T-helper 2 cell (primary cell): Measurements from ENCODE around the gene ELMO3.

Source experiments
- DNase-seq, 5 experiments: peaks; one replicate each; pipeline versions ENCODE4 v3.0.0 to v3.0.0-alpha.2; 2012 to 2022
- total RNA-seq, 2 donors: gene quantifications; one replicate each; lab custom pipeline; 2026; lab: John Stamatoyannopoulos, UW

The ELMO3 gene, protein sequence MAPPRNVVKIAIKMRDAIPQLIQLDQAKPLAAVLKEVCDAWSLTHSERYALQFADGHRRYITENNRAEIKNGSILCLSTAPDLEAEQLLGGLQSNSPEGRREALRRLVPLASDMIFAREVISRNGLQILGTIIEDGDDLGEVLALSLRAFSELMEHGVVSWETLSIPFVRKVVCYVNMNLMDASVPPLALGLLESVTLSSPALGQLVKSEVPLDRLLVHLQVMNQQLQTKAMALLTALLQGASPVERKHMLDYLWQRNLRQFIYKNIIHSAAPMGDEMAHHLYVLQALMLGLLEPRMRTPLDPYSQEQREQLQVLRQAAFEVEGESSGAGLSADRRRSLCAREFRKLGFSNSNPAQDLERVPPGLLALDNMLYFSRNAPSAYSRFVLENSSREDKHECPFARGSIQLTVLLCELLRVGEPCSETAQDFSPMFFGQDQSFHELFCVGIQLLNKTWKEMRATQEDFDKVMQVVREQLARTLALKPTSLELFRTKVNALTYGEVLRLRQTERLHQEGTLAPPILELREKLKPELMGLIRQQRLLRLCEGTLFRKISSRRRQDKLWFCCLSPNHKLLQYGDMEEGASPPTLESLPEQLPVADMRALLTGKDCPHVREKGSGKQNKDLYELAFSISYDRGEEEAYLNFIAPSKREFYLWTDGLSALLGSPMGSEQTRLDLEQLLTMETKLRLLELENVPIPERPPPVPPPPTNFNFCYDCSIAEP
- total RNA-seq, result 4.1 to 4.4 reads per million in 2 donors

DNA sequence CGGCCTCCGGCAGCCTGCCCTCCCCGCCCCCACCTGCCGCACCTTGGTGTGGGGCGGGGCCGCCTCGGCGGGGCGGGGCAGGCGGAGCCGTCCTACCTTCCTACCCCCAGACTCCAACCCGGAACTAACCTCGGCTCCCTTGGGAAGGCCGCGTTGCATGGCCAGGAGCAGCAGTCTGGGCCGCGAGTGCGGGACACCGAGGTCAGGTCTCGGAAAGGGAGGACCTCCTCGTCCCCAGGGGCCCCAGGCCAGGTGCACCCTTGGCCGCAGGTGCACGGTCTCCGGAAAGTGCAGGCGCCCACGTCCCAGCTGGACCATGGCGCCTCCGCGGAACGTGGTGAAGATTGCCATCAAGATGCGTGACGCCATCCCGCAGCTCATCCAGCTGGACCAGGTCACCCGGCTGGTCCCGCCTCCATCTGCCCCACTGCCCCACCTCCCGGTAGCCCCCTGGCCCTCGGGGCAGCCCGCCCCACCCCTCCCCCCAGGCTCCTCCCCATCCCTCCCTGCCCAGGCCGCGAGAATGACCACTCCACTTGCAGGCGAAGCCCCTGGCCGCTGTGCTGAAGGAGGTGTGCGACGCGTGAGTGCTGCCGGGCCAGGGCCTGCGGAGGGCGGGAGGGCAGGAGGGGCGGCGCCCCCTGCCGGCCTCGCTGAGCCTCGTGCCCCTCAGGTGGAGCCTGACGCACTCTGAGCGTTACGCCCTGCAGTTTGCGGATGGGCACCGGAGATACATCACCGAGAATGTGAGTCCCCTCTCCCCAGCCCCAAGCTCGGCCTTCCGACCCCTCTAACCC, at the start of gene ELMO3:
TSS of gene ELMO3 (plus strand) at position 121 of the 797 bp plus-strand sequence. CDS start at position 317, 196 bp downstream.
- DNase-seq, result no peak

DNA sequence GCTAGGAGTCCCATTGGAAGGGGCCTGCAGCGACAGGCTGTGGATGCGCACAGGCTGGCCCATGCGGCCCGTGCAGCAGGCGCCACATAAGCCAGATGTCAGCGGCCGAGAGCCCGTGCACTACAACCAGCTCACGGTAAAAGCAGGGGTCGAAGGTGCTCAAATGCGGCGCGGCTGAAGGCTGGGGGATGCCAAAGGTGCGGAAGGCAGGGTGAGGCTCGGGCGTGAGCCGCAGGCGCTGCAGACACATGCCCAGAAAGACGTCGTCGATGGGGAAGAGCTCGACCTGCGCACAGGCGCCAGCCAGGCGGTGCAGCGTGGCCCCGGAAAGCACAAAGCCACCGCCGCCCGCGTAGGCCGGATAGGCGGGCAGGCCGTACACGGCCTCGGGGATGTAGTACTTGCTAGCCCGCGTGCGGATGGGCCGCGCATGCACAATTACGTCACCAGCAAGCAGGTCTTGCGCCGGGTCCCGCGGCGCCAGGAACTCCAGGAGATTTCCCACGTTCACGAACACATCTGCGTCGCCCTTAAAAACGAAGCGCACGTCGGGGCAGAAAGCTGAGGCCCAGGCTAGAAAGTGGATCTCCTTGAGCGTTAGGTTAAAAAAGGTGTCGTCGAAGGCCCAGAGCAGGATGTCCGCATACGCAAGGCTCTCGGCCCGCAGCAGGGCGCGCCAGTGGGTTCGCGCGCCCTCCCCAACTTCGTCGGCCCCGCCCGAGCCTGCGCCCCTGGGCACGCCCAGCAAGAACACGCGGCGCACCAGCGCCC, 49.5 kb upstream of the ELMO3 start:
- DNase-seq, result no peak

DNA sequence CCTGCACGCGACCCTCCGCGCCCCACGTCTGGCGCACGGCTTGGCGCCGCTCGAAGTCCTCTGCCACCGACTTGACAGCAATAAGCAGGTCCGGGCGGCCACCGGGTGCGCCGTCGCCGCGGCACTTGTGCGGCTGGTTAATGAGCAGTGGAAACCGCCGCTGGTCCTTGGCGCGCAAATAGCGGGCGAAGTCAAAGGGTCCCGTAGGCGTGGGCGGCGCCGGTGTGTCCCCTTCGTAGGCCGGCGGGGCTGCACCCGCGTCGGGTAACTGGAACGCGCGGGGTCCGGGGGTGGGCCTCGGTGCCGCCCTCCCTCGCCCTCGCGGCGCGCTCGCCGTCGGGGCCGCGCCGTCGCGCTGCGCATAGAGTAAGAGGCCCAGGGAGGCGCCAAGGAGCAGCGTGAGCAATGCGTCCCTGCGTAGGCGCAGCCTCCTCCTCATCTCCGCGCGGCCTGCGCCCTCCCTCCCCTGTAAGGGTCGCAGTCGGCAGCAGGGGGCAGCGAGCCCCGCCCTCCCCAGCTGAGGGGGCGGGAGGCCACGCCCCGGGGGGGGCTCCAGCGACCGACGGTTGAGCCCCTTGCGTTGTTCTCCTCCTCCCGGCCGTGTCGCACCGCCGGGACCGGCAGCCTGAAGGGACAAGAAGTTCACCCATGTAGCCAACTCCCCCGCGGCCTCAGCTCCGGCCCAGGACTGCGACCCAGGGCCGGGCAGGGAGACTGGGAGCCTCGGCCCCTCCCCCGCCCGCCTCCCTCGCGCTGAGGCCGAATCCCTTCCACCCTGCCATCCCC, 48.7 kb upstream of the ELMO3 start:
- DNase-seq, result peak in 1 of 5 experiments; percentile 84

DNA sequence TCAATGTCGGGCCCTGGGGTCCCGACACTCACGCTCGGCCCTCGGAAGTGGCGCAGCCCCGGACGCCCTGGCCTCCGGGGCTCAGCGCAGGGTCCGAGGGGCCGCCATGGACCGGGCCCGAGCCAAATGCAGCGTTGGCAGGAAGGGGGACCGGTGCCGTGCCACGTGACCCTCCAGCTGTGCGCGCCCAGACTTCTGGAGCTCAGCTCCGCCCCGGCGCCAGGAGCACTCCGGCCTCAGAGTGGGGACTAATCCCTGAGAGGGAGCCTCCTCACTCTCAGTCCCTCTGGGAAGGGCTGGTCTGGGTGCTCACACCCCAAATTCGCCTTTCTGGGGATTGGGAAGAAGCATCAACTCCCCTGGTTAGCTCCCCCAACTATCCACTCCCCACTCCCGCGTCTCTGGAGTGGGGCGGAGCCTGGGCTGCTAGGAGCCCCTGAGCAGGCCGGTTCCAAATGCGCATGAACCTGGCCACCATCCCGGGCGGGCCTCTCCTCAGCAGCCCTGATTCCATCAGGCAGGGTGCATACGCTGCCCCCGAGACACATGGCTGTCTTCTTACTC, 48.0 kb upstream of the ELMO3 start, which contains the start of gene B3GNT9:
TSS of gene B3GNT9 (minus strand) at position 166 of the 564 bp plus-strand sequence. CDS start 513 bp downstream, outside the sequence.
- peak in 1 of 5 experiments; percentile 67 for DNase-seq

DNA sequence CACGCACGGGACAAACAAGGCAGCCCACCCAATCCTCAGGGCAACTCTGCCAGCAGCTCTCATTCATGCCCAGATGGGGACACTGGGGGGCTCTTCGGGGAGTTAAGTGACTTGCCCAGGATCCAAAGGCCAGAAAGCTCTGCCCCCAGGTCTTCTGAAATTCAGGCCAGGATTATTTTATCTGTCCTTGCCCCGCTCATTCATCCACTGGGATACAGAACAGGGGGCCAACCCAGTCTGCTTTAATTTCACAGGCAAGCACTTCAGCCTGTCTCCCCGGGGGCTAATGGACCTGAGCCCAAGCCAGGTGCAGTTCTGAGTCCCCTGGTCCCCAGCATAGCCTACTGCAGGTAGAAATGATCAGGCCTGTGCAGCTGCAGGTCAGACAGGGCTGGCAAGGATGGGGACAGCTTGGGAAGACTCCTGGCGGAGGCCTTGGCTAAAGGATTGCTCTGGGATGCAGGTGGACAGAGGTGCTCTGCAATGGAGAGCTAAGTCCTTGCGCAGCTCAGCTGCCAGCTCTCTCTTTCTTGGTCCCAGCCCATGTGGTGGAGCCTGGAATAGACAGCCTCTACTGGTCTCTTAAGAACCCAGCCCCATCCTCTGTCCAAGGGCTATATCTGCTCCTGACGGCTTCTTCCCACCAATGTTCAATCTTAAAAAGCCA, 47.4 kb upstream of the ELMO3 start:
- DNase-seq, result no peak

DNA sequence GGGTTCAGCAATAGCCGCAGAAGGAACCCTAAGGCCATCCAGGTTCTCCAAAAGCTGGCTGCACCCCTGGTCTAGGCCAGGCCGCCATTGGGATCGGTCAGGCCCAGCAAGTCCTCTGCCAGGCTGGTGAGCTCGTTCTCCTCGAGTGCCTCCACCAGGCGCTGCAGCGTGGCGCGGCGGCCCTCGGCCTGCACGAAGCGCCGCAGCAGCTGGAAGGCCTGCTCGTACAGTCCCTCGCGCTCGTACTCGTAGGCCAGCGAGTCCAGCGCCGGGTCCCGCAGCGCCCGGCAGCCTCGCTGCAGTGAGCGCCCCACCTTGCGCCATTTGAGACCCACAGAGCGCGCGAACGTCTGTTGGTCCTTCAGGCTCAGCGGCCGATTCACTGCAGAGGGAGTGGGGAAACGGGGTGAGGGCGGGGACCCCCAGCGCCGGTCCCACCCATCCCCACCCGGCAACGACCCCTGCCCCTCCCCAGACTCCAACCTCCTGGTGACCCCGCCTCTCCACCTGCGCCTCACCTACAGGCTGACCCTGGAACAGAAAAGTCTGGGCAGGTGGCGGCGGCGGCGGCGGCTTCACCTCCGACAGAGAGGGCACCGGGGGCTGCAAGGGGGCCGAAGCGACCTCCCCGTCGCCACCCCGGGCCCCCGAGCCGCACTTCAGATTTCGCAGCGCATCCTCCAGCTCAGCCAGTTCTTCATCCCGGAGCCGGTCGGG, 44.2 kb upstream of the ELMO3 start:
- no peak for DNase-seq

DNA sequence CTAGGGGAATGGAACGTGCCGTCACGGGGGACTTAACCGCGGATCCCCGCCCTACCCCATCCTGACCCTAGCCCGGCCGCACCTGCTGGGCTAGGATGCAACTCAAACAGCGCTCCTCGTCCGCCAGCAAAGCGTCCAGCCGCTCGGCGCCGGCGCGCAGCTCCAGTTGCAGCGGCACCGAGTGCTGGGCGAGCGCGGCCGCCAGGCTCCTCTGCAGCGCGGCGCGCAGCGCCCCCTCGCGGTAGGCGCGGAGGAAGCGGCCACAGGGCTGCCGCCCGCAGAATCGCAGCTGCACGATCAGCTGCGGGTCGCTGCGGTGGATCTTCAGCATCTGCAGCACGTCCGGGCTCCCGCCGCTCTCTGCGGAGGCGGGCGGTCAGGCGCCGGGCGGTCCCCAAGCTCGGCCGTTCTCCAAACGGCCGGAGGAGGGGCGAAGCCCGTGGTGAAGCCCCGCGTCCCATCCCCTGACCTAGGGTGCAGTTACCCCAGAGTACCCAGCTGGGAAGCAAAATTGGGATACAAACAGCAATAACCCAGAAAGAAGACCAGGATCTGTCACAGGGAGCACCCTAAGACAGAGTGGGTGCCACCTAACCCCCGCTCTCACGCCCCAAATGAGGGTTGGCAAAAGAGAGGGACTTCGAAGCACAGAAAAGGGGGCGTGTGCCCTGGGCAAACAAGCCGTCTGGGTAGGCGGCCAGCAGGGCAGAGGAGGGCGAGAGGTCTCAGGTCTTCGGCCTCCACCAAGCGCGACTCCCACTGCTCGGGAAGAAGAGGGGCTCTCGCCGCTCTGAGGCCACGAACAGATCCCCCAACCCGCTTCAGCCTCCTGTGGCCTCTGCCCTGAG, 43.4 kb upstream of the ELMO3 start:
- peak; percentile 63 to 80 (median 70) for DNase-seq

DNA sequence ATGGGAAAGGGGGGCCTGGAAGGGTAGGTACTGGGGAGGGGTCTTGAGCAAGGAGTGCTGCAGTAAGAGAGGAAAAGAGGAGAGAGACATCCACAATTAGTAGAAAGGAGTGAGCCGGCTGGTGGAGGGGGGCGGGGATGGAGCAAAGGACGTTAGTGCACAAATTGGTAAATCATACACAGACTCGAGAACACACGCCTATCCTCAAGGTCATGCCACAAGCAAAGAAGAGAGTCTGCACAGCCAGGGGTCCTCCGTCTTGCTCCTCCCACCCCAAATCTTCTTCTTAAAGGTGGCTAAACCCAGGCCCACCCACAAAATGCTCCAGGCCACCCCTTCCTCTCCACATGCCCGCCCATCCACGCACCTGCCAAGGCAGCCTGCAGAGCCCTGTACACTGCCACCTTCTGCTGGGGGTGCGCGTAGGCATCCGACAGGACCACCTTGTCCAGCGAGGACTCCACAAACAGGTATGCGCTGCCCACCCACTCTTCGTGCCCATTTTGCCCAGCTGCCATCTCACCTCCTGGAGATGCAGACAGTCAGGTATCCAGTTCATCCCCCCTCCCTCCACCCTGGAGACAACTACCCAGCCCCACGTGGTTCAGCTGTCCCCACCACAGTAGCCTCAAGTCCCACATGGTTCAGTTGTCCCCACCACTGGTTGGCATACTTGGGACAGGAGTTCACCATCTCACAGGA, 42.6 kb upstream of the ELMO3 start:
- DNase-seq, result no peak

DNA sequence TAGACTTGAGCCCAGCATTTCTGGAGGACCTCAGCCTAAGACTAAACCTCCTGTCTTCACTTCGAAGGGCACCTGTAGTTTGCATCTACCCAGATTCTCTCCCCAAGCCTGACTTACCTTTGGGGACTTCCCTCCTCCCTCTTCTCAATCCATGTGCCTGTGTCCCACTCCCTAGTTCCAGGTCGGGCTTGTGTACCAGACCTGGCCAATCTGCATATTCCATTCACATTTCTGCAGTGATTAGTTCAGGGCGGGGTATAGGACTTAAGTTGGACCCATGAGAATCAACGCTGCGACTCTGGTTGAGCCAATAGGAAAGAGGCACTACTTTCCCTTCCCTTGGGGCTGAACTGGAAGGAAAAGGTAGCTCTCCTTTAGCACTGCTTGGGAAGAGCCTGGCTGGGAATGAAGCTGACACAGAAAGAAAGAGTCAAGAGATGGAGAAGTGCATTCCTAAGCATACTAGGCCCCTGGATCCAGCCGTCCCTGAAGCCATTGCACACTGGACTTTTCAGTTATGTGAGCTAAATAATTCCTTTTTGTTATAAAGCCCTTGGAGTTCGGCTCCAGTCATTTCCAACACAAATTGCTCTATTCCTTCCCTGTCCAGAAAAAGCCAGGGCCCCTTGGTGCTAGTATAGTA, 41.7 kb upstream of the ELMO3 start:
- DNase-seq, result no peak

DNA sequence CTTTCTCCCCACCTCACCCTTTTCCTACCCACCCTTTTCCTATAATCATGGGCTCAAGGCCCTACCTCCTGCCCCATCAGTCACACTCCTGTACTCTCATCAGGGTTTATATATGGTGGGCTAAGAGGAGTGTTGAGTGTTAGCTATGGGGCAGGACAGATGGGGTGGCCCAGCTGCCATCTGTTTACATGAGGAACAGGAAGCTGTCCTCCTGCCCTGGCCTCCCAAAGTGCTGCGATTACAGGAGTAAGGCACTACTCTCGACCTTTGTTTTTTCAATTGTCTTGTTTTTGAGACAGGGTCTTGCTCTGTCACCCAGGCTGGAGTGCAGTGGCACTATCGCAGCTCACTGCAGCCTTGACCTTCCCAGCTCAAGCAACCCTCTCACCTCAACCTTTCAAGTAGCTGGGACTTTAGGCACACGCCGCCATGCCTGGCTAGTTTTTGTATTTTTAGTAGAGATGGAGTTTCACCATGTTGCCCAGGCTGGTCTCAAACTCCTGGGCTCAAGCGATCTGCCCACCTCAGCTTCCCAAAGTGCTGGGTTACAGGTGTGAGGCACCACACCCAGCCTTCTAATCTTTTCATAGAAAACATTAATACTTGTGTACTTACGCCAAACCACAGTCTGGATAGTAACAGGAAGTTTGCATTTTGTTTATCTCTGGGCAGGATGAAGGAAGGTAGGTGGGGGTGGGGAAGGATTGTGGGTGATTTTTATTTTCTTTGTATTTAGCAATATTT, 40.9 kb upstream of the ELMO3 start:
- DNase-seq, result peak in 2 of 5 experiments; percentile 40 to 62

DNA sequence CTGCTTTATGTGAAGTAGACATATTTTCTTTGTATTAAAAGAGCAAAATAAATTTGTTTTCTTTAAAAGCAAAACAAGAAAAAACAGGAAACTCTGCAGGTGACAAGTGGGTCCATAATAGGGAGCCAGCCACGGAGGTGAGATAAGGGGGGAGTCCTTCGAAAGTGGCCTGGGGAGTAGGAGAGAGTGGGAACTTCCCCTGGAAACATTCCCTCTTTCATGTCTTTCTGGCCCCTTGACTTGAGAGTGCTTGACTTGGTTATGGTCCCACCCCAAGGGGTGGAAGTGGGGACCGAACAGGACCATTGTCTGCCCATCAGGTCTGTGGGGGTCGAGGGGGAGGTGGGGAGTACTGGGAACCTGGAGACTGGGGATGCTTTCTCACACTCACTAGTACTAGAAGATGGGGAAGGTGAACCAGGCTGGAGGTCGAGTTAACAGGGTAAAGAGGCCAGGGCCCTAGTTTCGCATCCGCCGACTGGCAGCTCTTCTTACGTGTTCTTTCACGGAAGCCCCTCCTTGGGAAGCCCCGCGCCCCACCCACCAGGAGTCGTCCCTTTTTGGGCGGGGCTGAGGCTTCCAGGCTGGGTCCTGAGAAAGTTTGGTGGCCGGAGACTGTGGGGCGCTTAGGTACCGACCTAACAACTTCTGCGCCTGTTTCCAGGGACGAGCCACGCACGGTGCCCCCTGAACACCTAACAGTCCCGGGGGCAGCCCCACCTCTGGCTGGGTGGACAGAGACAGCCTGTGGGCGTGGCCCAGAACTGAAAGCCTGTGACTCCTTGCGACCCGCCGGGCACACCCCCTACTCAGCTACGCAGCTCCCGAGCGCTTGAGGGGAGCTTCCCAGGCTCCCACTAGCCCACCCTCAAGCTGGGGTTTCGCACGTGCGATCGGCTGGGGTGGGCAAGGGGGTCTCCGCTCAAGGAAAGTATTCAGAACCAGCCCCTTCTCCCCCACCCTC, 40.0 kb upstream of the ELMO3 start:
- DNase-seq, result peak; percentile 54 to 90 (median 74)

DNA sequence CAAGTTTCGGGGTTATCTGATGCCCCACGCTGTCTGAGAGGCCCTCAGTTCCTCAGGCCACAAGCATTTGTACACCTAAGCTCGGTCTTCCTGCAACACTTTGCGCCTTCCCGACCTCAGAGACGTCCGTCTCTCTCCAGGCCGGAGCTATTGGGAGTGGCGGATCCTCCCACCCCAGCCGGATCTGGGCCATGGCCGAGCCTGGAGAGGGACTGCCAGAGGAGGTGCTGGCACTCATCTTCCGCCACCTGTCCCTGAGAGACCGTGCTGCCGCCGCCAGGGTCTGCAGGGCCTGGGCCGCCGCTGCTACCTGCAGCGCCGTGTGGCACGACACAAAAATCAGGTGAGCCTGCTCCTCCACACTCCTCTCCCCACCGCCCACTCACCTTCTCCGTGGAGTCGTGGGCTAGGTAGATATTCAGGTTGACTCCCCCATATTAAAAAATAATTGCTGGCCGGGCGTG, 37.3 kb upstream of the ELMO3 start:
- DNase-seq, result no peak

DNA sequence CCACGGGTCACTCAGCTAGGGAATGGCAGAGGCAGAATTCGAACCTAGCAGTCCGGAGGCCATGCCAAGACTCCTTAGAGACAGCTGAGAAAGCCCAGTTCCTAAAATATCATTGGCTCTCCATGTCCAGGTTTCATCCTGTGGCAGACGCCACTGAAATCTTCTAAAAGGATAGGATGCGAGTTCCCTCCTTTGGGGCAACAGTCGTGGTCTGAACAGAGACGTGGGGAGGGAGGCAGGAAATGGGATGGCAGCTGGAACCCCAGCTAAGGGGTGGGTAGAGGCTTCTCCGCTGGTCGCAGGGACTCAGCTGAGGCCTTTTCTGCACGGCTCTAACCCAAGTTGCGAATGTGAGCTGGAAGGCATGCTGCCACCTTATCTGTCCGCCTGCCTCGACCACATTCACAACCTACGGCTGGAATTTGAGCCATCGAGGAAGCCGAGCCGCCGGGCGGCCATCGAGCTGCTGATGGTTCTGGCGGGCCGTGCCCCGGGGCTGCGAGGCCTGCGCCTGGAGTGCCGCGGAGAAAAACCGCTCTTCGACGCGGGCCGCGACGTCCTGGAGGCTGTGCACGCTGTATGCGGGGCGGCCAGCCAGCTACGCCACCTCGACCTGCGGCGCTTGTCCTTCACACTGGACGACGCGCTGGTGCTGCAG, 36.3 kb upstream of the ELMO3 start:
- no peak for DNase-seq

DNA sequence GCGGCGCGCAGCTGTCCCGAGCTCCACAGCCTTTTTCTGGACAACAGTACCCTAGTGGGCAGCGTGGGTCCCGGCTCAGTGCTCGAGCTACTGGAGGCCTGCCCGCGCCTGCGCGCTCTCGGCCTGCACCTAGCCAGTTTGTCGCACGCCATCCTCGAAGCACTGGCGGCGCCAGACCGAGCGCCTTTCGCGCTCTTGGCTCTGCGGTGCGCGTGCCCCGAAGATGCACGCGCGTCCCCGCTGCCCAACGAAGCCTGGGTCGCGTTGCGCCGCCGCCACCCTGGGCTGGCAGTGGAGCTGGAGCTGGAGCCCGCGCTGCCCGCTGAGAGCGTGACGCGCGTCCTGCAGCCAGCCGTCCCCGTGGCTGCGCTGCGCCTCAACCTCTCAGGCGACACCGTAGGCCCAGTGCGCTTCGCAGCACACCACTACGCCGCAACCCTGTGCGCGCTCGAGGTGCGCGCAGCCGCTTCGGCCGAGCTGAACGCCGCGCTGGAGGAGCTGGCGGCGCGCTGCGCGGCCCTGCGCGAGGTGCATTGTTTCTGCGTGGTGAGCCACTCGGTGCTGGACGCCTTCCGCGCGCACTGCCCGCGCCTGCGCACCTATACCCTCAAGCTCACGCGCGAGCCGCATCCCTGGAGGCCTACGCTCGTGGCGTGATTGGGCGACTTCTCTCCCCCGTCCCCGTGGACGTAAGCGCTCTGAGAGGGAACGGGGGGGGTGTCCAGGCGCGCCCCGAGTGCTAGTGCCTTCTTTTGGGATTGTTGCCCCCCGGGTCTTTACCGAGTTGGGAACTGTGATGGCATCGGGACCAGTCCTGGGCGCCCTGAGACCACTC, 35.5 kb upstream of the ELMO3 start:
- DNase-seq, result peak in 1 of 5 experiments; percentile 90
